ENCODE data around the gene PGA4.
"Not testable (repeated sequence)": the region's sequence is repeated elsewhere in the genome, so short reads cannot be mapped to it uniquely, and the experiment has no call there.

The PGA4 gene

GRCh38 chr11:61250796-61251765, 28.9 kb downstream of the PGA4 start:
- not testable (repeated sequence) for DNase-seq (ENCODE audit: low read depth)

GRCh38 chr11:61252332-61252731, 30.2 kb downstream of the PGA4 start:
- DNase-seq (ENCODE audit: low read depth): not testable (repeated sequence)

- DNase-seq (ENCODE audit: low read depth): peak; percentile 23
Observed at GRCh38 chr11:61254403-61255025, 32.4 kb downstream of the PGA4 start.

GRCh38 chr11:61256710-61257482, 34.7 kb downstream of the PGA4 start:
- no peak for DNase-seq (ENCODE audit: low read depth)

- no peak for DNase-seq (ENCODE audit: low read depth)
Observed at GRCh38 chr11:61258546-61258945, 36.4 kb downstream of the PGA4 start.

- no peak for DNase-seq (ENCODE audit: low read depth)
Observed at GRCh38 chr11:61259363-61259762, 37.2 kb downstream of the PGA4 start.

- DNase-seq (ENCODE audit: low read depth): no peak
Observed at GRCh38 chr11:61264371-61264770, 42.2 kb downstream of the PGA4 start.

- DNase-seq (ENCODE audit: low read depth): no peak
Observed at GRCh38 chr11:61264795-61265194, 42.6 kb downstream of the PGA4 start.

GRCh38 chr11:61265357-61265756, 43.2 kb downstream of the PGA4 start:
- no peak for DNase-seq (ENCODE audit: low read depth)

- DNase-seq (ENCODE audit: low read depth): no peak
Observed at GRCh38 chr11:61266602-61267001, 44.5 kb downstream of the PGA4 start.

- DNase-seq (ENCODE audit: low read depth): no peak
Observed at GRCh38 chr11:61267437-61267841, 45.3 kb downstream of the PGA4 start.

GRCh38 chr11:61268588-61269250, 46.6 kb downstream of the PGA4 start:
- DNase-seq (ENCODE audit: low read depth): no peak

GRCh38 chr11:61270354-61271076, 48.4 kb downstream of the PGA4 start:
- DNase-seq (ENCODE audit: low read depth): no peak

GRCh38 chr11:61272731-61273130, 50.6 kb downstream of the PGA4 start:
- DNase-seq (ENCODE audit: low read depth): no peak

GRCh38 chr11:61273178-61274078, 51.3 kb downstream of the PGA4 start:
- DNase-seq (ENCODE audit: low read depth): no peak

- DNase-seq (ENCODE audit: low read depth): no peak
Observed at GRCh38 chr11:61274084-61274483, 51.9 kb downstream of the PGA4 start.

- DNase-seq (ENCODE audit: low read depth): no peak
Observed at GRCh38 chr11:61275191-61275590, 53.0 kb downstream of the PGA4 start.

- no peak for DNase-seq (ENCODE audit: low read depth)
Observed at GRCh38 chr11:61277186-61278000, 55.2 kb downstream of the PGA4 start.

GRCh38 chr11:61278001-61278470, 55.9 kb downstream of the PGA4 start:
- DNase-seq (ENCODE audit: low read depth): no peak
